ENCODE data around the gene SLC17A8. TPM values are rescaled to one million over a fixed set of nuclear protein-coding genes. Genes with fewer than 3 reads are reported as not detected.

The SLC17A8 gene
- total RNA-seq, 1 donor from 2014 or later: not detected

DNA sequence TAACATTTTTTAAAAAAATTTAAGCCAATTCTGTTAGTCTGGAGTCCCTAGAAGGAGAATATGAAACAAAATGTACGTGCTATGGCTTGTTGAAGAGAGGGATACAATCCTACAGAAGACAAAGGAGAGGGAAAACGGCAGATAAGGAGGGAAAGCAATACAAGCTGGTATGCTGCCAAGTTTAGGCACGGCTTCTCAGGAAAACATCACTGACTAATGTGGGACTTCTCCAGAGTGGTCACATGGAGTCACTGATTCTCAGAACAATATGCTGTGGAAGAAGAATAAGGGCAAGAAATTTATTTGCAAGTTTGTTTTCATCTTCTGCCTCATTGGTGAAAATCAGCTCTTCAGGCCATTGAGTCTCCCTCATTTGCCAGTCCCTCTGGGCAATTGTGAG, 93.9 kb downstream of the SLC17A8 start:
- H3K36me3 ChIP-seq: no peaks in the 10 kb centered on the region
- H3K27me3 ChIP-seq (ENCODE audit: low read depth): peaks cover 29% of the 10 kb centered on the region
- no peaks in the 10 kb centered on the region for H3K4me1 ChIP-seq
- TF ChIP-seq, protein P1, sequence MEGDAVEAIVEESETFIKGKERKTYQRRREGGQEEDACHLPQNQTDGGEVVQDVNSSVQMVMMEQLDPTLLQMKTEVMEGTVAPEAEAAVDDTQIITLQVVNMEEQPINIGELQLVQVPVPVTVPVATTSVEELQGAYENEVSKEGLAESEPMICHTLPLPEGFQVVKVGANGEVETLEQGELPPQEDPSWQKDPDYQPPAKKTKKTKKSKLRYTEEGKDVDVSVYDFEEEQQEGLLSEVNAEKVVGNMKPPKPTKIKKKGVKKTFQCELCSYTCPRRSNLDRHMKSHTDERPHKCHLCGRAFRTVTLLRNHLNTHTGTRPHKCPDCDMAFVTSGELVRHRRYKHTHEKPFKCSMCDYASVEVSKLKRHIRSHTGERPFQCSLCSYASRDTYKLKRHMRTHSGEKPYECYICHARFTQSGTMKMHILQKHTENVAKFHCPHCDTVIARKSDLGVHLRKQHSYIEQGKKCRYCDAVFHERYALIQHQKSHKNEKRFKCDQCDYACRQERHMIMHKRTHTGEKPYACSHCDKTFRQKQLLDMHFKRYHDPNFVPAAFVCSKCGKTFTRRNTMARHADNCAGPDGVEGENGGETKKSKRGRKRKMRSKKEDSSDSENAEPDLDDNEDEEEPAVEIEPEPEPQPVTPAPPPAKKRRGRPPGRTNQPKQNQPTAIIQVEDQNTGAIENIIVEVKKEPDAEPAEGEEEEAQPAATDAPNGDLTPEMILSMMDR (IDR thresholded peaks at IDR 0.05; ENCODE audit: borderline replicate concordance): no peak
- no peak overlapping the region for H3K4me3 ChIP-seq
- no peak overlapping the region for H3K27ac ChIP-seq (replicated peaks)
- intact Hi-C loops (cut with micrococcal nuclease): no loop called here
- DNase-seq: no peak
- no peaks in the 10 kb centered on the region for H3K9me3 ChIP-seq (replicated peaks)

DNA sequence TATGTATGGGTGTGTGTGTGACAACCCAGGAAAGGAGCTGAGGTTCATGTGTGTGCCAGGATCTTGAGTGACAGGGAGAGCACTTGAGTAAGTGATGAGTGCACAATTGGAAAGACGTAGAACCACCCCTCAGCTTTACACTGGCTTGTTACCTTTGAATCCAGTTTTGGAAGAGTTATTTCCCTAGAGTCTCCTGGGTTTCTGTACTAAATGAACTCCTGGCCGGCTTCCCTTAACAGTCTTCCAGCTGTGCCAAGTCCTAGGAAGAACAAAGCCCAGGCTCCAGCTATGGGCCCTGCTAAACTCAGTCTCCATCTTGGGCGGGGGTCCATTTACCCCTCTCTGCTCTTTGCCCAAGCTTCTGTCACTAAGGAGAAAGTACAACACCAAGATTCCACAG, 97.1 kb downstream of the SLC17A8 start:
- TF ChIP-seq, protein P1 (IDR thresholded peaks at IDR 0.05; ENCODE audit: borderline replicate concordance): no peak
- DNase-seq: no peak

DNA sequence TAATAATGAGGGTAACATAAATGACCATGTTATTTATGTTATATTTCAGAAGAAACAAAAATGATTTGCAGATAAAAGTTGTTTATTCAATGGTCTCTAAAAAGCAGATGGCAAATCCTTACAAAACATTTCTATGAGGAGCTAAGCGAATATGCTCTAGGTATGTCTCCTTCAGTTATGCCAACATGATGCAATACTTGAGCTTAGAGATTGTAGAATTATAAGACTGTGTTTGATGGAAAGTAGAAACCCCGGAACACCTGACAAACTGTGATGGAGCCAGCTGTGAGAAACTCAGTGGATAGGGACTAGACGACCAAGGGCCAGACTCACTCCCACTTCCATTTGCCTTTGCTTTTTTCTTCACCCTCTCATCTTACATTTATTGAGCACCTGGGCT, 99.0 kb downstream of the SLC17A8 start:
- Histone ChIP-seq H3K4me1 (no peaks in the 10 kb centered on the region), H3K9me3 (replicated peaks) (no peaks in the 10 kb centered on the region), H3K4me3 (no peak overlapping the region), H3K27ac (replicated peaks) (no peak overlapping the region), H3K36me3 (no peaks in the 10 kb centered on the region), H3K27me3 (ENCODE audit: low read depth) (no peaks in the 10 kb centered on the region)
- DNase-seq: no peak
- intact Hi-C loops (cut with micrococcal nuclease): no loop called here
- TF ChIP-seq, protein P1 (IDR thresholded peaks at IDR 0.05; ENCODE audit: borderline replicate concordance): no peak

More for the DNA sequence above, 97.1 kb downstream of the SLC17A8 start:
- no peak overlapping the region for H3K27ac ChIP-seq (replicated peaks)
- no peak overlapping the region for H3K4me3 ChIP-seq
- H3K4me1 ChIP-seq: no peaks in the 10 kb centered on the region
- H3K9me3 ChIP-seq (replicated peaks): no peaks in the 10 kb centered on the region
- H3K36me3 ChIP-seq: no peaks in the 10 kb centered on the region
- peaks cover 14% of the 10 kb centered on the region for H3K27me3 ChIP-seq (ENCODE audit: low read depth)
- intact Hi-C loops (cut with micrococcal nuclease): no loop called here

- intact Hi-C loops (cut with micrococcal nuclease): no loop called here
- Histone ChIP-seq H3K9me3 (replicated peaks) (no peaks in the 10 kb centered on the region), H3K27me3 (ENCODE audit: low read depth) (no peaks in the 10 kb centered on the region), H3K36me3 (no peaks in the 10 kb centered on the region), H3K27ac (replicated peaks) (no peak overlapping the region), H3K4me1 (no peaks in the 10 kb centered on the region), H3K4me3 (no peak overlapping the region)
- DNase-seq: no peak
- TF ChIP-seq, protein P1 (IDR thresholded peaks at IDR 0.05; ENCODE audit: borderline replicate concordance): no peak
These were observed 101.3 kb downstream of the SLC17A8 start for GRCh38 chr12:100458191-100458590.

DNA sequence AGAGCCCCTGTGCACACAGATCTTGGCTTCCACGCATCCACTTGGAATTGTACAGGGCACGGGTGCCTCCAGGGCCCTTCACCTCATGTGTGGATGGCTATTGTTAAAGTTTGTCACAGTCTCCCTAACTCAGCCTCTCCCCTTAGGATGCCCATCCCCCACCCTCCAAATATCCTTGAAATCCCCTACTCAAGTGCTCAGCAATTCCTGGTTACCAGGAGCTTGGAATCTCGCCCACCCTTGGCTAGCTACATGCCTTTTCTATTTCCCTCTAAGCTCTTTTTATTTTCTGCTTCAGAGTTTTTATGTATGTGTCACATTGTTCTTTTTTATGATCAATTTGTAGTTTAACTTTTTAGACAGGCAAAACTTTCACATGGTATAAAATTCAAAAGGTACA, 103.8 kb downstream of the SLC17A8 start:
- H3K4me3 ChIP-seq: no peak overlapping the region
- H3K9me3 ChIP-seq (replicated peaks): no peaks in the 10 kb centered on the region

More for the DNA sequence above, 103.8 kb downstream of the SLC17A8 start:
- Histone ChIP-seq H3K27me3 (ENCODE audit: low read depth) (no peaks in the 10 kb centered on the region), H3K36me3 (no peaks in the 10 kb centered on the region), H3K27ac (replicated peaks) (no peak overlapping the region), H3K4me1 (no peaks in the 10 kb centered on the region)
- intact Hi-C loops (cut with micrococcal nuclease): no loop called here
- no peak for DNase-seq
- TF ChIP-seq, protein P1 (IDR thresholded peaks at IDR 0.05; ENCODE audit: borderline replicate concordance): no peak

Measured in left ventricle myocardium inferior (tissue), 1 donor.